DOHH2 (cell line): ENCODE data around the gene HTR2A.

Experiments used
- H3F3A ChIP-seq: fragments of 200-600 bp; sonication (generic), shearing (Covaris generic); 2 replicates; pipeline ENCODE4 v1.6.0; 2016; ENCODE audit warnings: antibody characterized with exemption, mild to moderate bottlenecking; ENCODE audit not compliant: control insufficient read depth, insufficient read depth
- H3K27ac ChIP-seq: fragments of 200-600 bp; sonication (generic); 2 replicates; pipeline ENCODE4 v1.5.1; 2014; ENCODE audit warnings: low read depth, mild to moderate bottlenecking, low read length, moderate library complexity
- H3K27me3 ChIP-seq: fragments of 200-600 bp; sonication (generic); 2 replicates; pipeline ENCODE4 v1.6.1; 2014; ENCODE audit warnings: mild to moderate bottlenecking, low read length, mixed read lengths; ENCODE audit not compliant: control insufficient read depth
- H3K36me3 ChIP-seq: fragments of 200-600 bp; sonication (generic); 2 replicates; pipeline ENCODE4 v1.6.1; 2014; ENCODE audit warnings: mild to moderate bottlenecking, low read length, moderate library complexity, mixed read lengths; ENCODE audit not compliant: control insufficient read depth
- H3K4me1 ChIP-seq: fragments of 200-600 bp; sonication (generic); 2 replicates; pipeline ENCODE4 v1.6.1; 2014; ENCODE audit warnings: mild to moderate bottlenecking, low read length, mixed read lengths; ENCODE audit not compliant: control insufficient read depth
- H3K4me2 ChIP-seq: fragments of 200-600 bp; sonication (generic); 2 replicates; pipeline ENCODE4 v1.6.0; 2014; ENCODE audit warnings: mild to moderate bottlenecking, low read length, moderate library complexity
- H3K4me3 ChIP-seq: fragments of 200-600 bp; sonication (generic); 2 replicates; pipeline ENCODE4 v1.5.1; 2014; ENCODE audit warnings: mild to moderate bottlenecking, low read length, mixed read lengths
- H3K79me2 ChIP-seq: fragments of 200-600 bp; sonication (generic); 2 replicates; pipeline ENCODE4 v1.6.1; 2014; ENCODE audit warnings: mild to moderate bottlenecking, low read length, mixed read lengths; ENCODE audit not compliant: control insufficient read depth
- H3K9me2 ChIP-seq: fragments of 200-600 bp; sonication (generic); replicated peaks from 2 replicates; pipeline ENCODE4 v1.6.1; 2014; ENCODE audit warnings: mild to moderate bottlenecking, low read length, mixed read lengths; ENCODE audit not compliant: control insufficient read depth
- H3K9me3 ChIP-seq: fragments of 200-600 bp; sonication (generic); 2 replicates; pipeline ENCODE4 v1.6.1; 2014; ENCODE audit warnings: antibody characterized with exemption, low read length, mixed read lengths; ENCODE audit not compliant: control insufficient read depth, insufficient read depth
- H4K20me1 ChIP-seq: fragments of 200-600 bp; sonication (generic); 2 replicates; pipeline ENCODE4 v1.6.0; 2014; ENCODE audit warnings: low read depth, mild to moderate bottlenecking, antibody characterized with exemption, low read length, moderate library complexity; ENCODE audit not compliant: control insufficient read depth, insufficient read depth
- EZH2phosphoT487 ChIP-seq: fragments of 200-600 bp; sonication (generic); IDR thresholded peaks from 2 replicates; pipeline ENCODE4 v1.6.1; 2017; ENCODE audit warnings: borderline replicate concordance, mild to moderate bottlenecking, antibody characterized with exemption, low read length, moderate library complexity, mixed read lengths
- TF ChIP-seq, protein P1 (sequence below): fragments of 200-600 bp; sonication (generic); IDR thresholded peaks from one replicate; pipeline ENCODE4 v1.5.1; 2014; ENCODE audit warnings: antibody characterized with exemption, mild to moderate bottlenecking, low read depth, low read length; ENCODE audit not compliant: poor library complexity, severe bottlenecking

Gene HTR2A

DNA sequence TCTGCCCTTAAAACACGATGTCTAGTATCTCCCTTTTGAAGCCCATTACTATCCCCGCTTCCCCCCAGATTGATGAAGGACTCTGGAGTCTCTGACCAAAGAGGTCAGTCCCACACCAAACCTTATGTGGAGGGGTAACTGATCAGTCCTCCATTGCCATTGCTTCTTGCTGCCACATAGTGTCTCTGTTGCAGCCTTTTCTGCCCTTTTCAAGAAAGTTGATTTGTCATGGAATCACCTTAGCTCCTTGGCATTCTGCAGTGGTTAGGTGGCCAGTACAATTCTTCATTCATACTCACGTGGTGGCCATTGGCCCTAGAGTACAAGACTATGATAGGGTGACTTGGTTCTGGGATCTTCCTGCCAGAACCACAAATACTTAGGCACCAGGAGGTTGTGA lies 8.4 kb upstream of the HTR2A start:
- H3K4me3 ChIP-seq, result no peak overlapping the region
- no peaks in the 10 kb centered on the region for H3K4me1 ChIP-seq
- no peaks in the 10 kb centered on the region for H3F3A ChIP-seq
- no peak overlapping the region for H3K4me2 ChIP-seq
- H3K27me3 ChIP-seq, result peaks cover 4% of the 10 kb centered on the region; the same call in 1 of the 2 replicates
- TF ChIP-seq, protein P1, sequence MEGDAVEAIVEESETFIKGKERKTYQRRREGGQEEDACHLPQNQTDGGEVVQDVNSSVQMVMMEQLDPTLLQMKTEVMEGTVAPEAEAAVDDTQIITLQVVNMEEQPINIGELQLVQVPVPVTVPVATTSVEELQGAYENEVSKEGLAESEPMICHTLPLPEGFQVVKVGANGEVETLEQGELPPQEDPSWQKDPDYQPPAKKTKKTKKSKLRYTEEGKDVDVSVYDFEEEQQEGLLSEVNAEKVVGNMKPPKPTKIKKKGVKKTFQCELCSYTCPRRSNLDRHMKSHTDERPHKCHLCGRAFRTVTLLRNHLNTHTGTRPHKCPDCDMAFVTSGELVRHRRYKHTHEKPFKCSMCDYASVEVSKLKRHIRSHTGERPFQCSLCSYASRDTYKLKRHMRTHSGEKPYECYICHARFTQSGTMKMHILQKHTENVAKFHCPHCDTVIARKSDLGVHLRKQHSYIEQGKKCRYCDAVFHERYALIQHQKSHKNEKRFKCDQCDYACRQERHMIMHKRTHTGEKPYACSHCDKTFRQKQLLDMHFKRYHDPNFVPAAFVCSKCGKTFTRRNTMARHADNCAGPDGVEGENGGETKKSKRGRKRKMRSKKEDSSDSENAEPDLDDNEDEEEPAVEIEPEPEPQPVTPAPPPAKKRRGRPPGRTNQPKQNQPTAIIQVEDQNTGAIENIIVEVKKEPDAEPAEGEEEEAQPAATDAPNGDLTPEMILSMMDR, result no peak
- no peak for TF ChIP-seq EZH2phosphoT487
- no peaks in the 10 kb centered on the region for H3K79me2 ChIP-seq
- no peaks in the 10 kb centered on the region for H3K9me2 ChIP-seq
- no peak overlapping the region for H3K27ac ChIP-seq
- no peaks in the 10 kb centered on the region for H4K20me1 ChIP-seq
- H3K36me3 ChIP-seq, result no peaks in the 10 kb centered on the region
- no peaks in the 10 kb centered on the region for H3K9me3 ChIP-seq

DNA sequence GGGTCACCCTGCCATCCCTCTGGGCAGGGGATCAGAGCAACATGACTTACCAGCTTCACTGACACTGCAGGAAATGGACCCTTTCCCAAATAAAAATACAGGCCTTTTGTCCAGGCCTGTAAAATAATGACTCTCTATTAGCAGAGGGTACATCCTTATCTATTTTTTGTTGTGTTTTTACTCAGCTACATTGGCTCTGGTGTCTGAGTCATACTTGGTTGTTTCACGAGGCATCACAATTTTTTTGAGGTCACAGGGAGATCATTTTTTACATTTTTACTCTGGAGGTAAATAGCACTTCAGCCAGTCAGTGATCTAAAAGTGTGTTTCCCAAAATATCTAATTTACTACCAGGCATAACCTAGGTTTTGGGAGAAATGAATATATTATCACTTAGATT lies 6.9 kb upstream of the HTR2A start:
- H3K4me1 ChIP-seq, result no peaks in the 10 kb centered on the region
- H3K27ac ChIP-seq, result no peak overlapping the region
- H3F3A ChIP-seq, result no peaks in the 10 kb centered on the region

DNA sequence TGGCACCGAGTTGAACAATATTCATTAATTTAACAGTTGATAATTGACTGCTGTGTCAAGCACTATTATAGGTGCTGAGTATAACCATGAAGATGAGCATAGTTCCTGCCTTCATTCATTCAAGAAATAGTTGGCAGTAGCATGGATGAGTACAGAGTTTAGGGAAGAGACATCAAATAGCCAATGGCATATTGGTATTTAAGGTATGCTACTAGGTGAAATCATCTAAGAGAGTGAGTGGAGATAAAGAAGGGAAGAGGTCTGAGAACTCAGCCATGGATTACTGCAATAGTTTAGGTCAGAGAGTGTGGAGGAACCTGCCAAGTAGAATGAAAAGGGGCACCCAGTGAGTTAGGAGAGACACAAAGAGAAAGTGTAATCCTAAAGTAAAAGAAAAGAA lies 4.9 kb upstream of the HTR2A start:
- no peaks in the 10 kb centered on the region for H3K4me1 ChIP-seq
- H3K9me3 ChIP-seq, result no peaks in the 10 kb centered on the region
- no peaks in the 10 kb centered on the region for H3K79me2 ChIP-seq
- no peaks in the 10 kb centered on the region for H4K20me1 ChIP-seq
- H3K4me2 ChIP-seq, result no peak overlapping the region
- no peaks in the 10 kb centered on the region for H3F3A ChIP-seq
- H3K27me3 ChIP-seq, result peaks cover 4% of the 10 kb centered on the region; the same call in 1 of the 2 replicates
- TF ChIP-seq, protein P1, result no peak
- H3K36me3 ChIP-seq, result no peaks in the 10 kb centered on the region
- no peak overlapping the region for H3K27ac ChIP-seq
- no peak overlapping the region for H3K4me3 ChIP-seq
- H3K9me2 ChIP-seq, result no peaks in the 10 kb centered on the region

More for the DNA sequence above, 6.9 kb upstream of the HTR2A start:
- TF ChIP-seq, protein P1, result no peak
- TF ChIP-seq EZH2phosphoT487, result no peak
- Histone ChIP-seq H3K9me3 (no peaks in the 10 kb centered on the region), H3K79me2 (no peaks in the 10 kb centered on the region), H3K9me2 (no peaks in the 10 kb centered on the region), H3K36me3 (no peaks in the 10 kb centered on the region), H4K20me1 (no peaks in the 10 kb centered on the region), H3K4me3 (no peak overlapping the region), H3K27me3 (peaks cover 4% of the 10 kb centered on the region; the same call in 1 of the 2 replicates), H3K4me2 (no peak overlapping the region)

DNA sequence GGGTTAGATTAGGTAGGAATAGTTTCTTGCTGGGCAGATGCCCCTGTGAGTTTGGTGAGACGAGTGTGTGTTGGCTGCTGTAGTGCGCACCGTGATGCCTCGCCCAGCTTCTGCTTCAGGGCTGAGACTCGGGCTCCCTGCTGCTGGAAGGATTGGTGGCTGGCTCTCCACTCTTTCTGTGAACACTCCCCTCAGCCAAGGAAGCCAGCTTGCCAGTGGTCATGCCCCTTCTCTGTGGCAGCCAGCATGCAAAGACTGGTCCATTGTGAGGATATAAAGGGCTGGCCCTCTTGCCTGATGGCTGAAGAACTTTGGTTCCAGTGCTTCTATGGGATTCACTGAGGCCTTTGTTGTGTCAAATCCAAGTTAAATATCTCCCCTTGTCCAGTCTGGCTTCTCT lies 2.9 kb upstream of the HTR2A start:
- Histone ChIP-seq H3K36me3 (no peaks in the 10 kb centered on the region), H3K4me1 (no peaks in the 10 kb centered on the region), H3K9me3 (no peaks in the 10 kb centered on the region), H4K20me1 (no peaks in the 10 kb centered on the region), H3K4me2 (no peak overlapping the region), H3K79me2 (no peaks in the 10 kb centered on the region), H3K4me3 (no peak overlapping the region), H3K27me3 (peaks cover 10% of the 10 kb centered on the region), H3K9me2 (no peaks in the 10 kb centered on the region), H3K27ac (no peak overlapping the region), H3F3A (no peaks in the 10 kb centered on the region)
- TF ChIP-seq, protein P1, result no peak
- TF ChIP-seq EZH2phosphoT487, result no peak
